Mesothelial cell of epicardium (in vitro differentiated cells): ENCODE data around the gene TAF8. TPM values are rescaled to one million over a fixed set of nuclear protein-coding genes. Genes with fewer than 3 reads are reported as not detected.

Experiments used
- DNase-seq, 2 experiments: peaks; one replicate each; pipeline ENCODE4 v3.0.0; 2021; ENCODE audit warnings: low spot score in 2 of 2; ENCODE audit not compliant: unreplicated experiment in 2 of 2
- H3K27ac Mint-ChIP-seq: 2 replicates; pipeline ENCODE4 v1.8.0; 2021; ENCODE audit warnings: mixed read lengths
- H3K27me3 Mint-ChIP-seq: 2 replicates; pipeline ENCODE4 v1.8.0; 2021; ENCODE audit warnings: low read depth, mixed read lengths
- H3K36me3 Mint-ChIP-seq: 2 replicates; pipeline ENCODE4 v1.8.0; 2021; ENCODE audit warnings: mixed read lengths
- H3K4me1 Mint-ChIP-seq: 2 replicates; pipeline ENCODE4 v1.8.0; 2021; ENCODE audit warnings: mixed read lengths
- H3K4me3 Mint-ChIP-seq: 2 replicates; pipeline ENCODE4 v1.8.0; 2021; ENCODE audit warnings: mild to moderate bottlenecking, moderate library complexity, mixed read lengths
- H3K9me3 Mint-ChIP-seq: 2 replicates; pipeline ENCODE4 v1.8.0; 2021; ENCODE audit warnings: mixed read lengths
- CTCF ChIP-seq: fragments of 200-600 bp; sonication (generic); IDR thresholded peaks from one replicate; pipeline ENCODE4 v1.5.0; 2021; ENCODE audit warnings: antibody characterized with exemption; ENCODE audit not compliant: unreplicated experiment
- total RNA-seq: library from RNA; stranded (reverse); gene quantifications from 3 replicates; pipeline ENCODE4 v1.2.1, GENCODE V29; 2021

The TAF8 gene
- total RNA-seq, 1 donor from 2014 or later: 38.9 TPM

DNA sequence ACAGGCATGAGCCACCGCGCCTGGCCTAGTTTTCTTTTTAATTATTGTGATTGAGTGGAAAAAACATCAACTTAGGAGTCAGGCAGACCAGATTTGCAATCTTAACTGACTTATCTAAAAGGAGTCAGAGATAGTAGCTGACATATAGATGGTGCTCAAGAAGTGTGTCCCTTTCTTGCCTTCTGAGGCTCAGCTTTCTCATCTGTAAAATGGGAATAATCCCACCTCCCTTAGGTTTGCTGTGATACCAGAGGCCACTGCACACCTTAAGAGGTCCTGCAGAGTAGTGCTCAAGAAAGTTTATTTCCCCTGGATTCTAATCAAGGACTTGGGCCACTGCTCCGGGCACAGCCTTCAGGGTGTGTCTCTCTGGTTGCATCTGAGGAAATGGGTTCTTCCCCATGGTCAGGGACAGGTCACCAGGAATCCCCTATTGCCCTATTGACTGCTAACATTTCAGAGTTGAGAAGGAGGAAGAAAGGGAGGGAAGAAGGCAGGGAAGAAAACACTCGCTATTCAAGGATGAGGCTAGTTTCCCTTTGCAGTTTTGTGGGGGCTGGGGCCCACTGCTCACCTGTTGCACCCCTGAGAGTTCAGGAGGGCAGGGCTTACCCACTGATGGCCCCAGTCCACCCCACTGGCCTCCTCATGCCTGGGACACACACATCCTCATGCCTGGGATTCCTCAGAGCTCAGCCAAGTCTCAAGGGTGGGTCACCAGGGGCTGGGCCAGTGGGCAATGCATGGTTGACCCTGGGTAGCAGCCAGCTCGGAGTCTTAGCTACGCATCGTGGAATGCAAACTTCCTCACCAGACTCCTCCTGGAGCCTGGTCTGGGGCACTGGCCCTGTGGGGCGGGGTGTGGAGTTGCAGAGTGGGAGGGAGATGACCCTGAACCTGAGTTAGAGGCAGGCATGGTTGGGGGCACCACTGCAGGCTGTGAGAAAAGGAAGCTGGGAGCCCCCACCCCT is 70.9 kb downstream of the TAF8 start:
- no peak for TF ChIP-seq CTCF
- peaks cover 4% of the 10 kb centered on the region for H3K4me1 Mint-ChIP-seq
- DNase-seq: no peak
- H3K9me3 Mint-ChIP-seq: no peaks in the 10 kb centered on the region
- peaks cover 7% of the 10 kb centered on the region for H3K36me3 Mint-ChIP-seq
- H3K27ac Mint-ChIP-seq: no peak overlapping the region
- H3K4me3 Mint-ChIP-seq: no peak overlapping the region
- no peaks in the 10 kb centered on the region for H3K27me3 Mint-ChIP-seq

GRCh38 chr6:42123379-42124103 is 73.2 kb downstream of the TAF8 start:
- no peak for TF ChIP-seq CTCF
- H3K27ac Mint-ChIP-seq: peak overlapping the region; percentile 47
- H3K27me3 Mint-ChIP-seq: no peaks in the 10 kb centered on the region
- H3K9me3 Mint-ChIP-seq: no peaks in the 10 kb centered on the region
- H3K4me1 Mint-ChIP-seq: peaks cover 4% of the 10 kb centered on the region
- DNase-seq: no peak
- peaks cover 10% of the 10 kb centered on the region for H3K36me3 Mint-ChIP-seq
- no peak overlapping the region for H3K4me3 Mint-ChIP-seq

GRCh38 chr6:42124223-42124836 is 74.0 kb downstream of the TAF8 start:
- Mint-ChIP-seq H3K9me3 (no peaks in the 10 kb centered on the region), H3K4me3 (no peak overlapping the region), H3K27ac (peak overlapping the region; percentile 69), H3K27me3 (no peaks in the 10 kb centered on the region), H3K36me3 (peaks cover 10% of the 10 kb centered on the region), H3K4me1 (peaks cover 4% of the 10 kb centered on the region)
- DNase-seq: no peak
- TF ChIP-seq CTCF: no peak

GRCh38 chr6:42125231-42125630 is 74.9 kb downstream of the TAF8 start:
- H3K36me3 Mint-ChIP-seq: peaks cover 10% of the 10 kb centered on the region
- H3K4me3 Mint-ChIP-seq: no peak overlapping the region
- no peaks in the 10 kb centered on the region for H3K9me3 Mint-ChIP-seq
- no peak for DNase-seq
- no peak overlapping the region for H3K27ac Mint-ChIP-seq
- no peaks in the 10 kb centered on the region for H3K27me3 Mint-ChIP-seq
- no peak for TF ChIP-seq CTCF
- H3K4me1 Mint-ChIP-seq: peaks cover 4% of the 10 kb centered on the region

DNA sequence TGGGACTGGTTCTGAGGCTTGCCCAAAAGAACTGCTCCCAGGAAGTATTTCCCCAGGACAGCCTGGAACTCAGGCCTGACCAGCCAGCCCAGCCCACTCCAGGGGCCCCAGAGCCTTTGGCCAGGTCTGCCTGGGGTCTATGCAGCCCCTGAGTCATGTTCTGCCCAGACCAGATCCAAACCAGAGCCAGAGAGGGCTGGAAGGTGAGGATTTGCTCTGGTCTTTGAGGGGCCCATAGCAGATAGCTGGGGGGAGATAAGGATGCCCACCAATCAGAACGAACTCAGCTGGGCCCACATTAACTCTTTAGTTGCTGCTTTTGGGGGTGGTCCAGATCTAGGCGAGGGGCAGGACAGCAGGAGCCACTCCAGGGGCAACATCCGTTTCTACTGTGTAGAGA is 75.3 kb downstream of the TAF8 start:
- no peak for DNase-seq
- Mint-ChIP-seq H3K9me3 (no peaks in the 10 kb centered on the region), H3K36me3 (peaks cover 10% of the 10 kb centered on the region), H3K27ac (no peak overlapping the region), H3K27me3 (no peaks in the 10 kb centered on the region), H3K4me1 (peaks cover 4% of the 10 kb centered on the region), H3K4me3 (no peak overlapping the region)
- TF ChIP-seq CTCF: no peak
